ENCODE data around the gene HUNK. TPM values are rescaled to one million over a fixed set of nuclear protein-coding genes. Genes with fewer than 3 reads are reported as not detected.

HUNK gene
- total RNA-seq, 1 experiment from 2014 or later = 7.0 TPM

DNA sequence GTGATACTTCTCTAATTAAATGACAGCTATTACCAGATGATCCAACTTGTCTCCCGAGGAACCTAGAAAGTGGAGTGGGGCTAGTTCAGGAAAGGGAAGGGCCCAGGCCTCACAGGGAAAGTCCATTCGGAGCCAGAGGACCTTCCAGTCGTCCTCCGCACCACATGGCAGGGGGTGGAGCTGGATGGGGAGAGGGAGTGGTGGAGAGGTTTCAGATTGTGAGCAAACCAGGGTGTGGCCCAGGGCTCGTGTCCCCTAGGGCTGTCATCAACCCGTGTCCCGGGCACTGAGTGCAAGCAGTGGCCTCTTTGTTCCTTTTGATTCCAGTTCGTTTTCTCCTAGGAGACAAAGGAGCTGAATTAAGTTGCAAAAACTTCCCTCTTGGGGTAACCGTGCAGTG lies 114.9 kb downstream of the HUNK start:
- POLR2A ChIA-PET = no interaction called here
- H3K36me3 Mint-ChIP-seq = no peaks in the 10 kb centered on the region
- H3K9me3 Mint-ChIP-seq = no peaks in the 10 kb centered on the region
- H3K4me3 Mint-ChIP-seq = no peak overlapping the region
- CTCF ChIA-PET = interaction anchor here (1.3 kb wide), 1 partner anchor 109 kb away, joined by 4 read pairs; no protein-coding TSS in a partner anchor
- H3K27ac Mint-ChIP-seq = no peak overlapping the region
- H3K4me1 Mint-ChIP-seq = peaks cover 7% of the 10 kb centered on the region
- ATAC-seq (no peak), DNase-seq (ENCODE audit: low spot score) (no peak)
- TF ChIP-seq ZNF263 (CRISPR knock-in tag; IDR thresholded peaks at IDR 0.05; ENCODE audit: low read depth) = no peak
- no peak for TF ChIP-seq GTF2I (CRISPR knock-in tag; conservative IDR thresholded peaks at IDR 0.05)
- TF ChIP-seq NFYB (CRISPR knock-in tag; conservative IDR thresholded peaks at IDR 0.05; ENCODE audit: low read depth) = no peak
- no peak for TF ChIP-seq ESRRA (CRISPR knock-in tag; IDR thresholded peaks at IDR 0.05; ENCODE audit: borderline replicate concordance)
- TF ChIP-seq, protein P1, sequence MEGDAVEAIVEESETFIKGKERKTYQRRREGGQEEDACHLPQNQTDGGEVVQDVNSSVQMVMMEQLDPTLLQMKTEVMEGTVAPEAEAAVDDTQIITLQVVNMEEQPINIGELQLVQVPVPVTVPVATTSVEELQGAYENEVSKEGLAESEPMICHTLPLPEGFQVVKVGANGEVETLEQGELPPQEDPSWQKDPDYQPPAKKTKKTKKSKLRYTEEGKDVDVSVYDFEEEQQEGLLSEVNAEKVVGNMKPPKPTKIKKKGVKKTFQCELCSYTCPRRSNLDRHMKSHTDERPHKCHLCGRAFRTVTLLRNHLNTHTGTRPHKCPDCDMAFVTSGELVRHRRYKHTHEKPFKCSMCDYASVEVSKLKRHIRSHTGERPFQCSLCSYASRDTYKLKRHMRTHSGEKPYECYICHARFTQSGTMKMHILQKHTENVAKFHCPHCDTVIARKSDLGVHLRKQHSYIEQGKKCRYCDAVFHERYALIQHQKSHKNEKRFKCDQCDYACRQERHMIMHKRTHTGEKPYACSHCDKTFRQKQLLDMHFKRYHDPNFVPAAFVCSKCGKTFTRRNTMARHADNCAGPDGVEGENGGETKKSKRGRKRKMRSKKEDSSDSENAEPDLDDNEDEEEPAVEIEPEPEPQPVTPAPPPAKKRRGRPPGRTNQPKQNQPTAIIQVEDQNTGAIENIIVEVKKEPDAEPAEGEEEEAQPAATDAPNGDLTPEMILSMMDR (IDR thresholded peaks at IDR 0.05) = no peak
- TF ChIP-seq, protein P2, sequence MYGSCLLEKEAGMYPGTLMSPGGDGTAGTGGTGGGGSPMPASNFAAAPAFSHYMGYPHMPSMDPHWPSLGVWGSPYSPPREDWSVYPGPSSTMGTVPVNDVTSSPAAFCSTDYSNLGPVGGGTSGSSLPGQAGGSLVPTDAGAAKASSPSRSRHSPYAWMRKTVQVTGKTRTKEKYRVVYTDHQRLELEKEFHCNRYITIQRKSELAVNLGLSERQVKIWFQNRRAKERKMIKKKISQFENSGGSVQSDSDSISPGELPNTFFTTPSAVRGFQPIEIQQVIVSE (CRISPR knock-in tag; IDR thresholded peaks at IDR 0.05; ENCODE audit: borderline replicate concordance) = no peak
- TF ChIP-seq, protein P3, sequence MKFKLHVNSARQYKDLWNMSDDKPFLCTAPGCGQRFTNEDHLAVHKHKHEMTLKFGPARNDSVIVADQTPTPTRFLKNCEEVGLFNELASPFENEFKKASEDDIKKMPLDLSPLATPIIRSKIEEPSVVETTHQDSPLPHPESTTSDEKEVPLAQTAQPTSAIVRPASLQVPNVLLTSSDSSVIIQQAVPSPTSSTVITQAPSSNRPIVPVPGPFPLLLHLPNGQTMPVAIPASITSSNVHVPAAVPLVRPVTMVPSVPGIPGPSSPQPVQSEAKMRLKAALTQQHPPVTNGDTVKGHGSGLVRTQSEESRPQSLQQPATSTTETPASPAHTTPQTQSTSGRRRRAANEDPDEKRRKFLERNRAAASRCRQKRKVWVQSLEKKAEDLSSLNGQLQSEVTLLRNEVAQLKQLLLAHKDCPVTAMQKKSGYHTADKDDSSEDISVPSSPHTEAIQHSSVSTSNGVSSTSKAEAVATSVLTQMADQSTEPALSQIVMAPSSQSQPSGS (CRISPR knock-in tag; IDR thresholded peaks at IDR 0.05; ENCODE audit: borderline replicate concordance, low read depth) = no peak
- TF ChIP-seq, protein P4, sequence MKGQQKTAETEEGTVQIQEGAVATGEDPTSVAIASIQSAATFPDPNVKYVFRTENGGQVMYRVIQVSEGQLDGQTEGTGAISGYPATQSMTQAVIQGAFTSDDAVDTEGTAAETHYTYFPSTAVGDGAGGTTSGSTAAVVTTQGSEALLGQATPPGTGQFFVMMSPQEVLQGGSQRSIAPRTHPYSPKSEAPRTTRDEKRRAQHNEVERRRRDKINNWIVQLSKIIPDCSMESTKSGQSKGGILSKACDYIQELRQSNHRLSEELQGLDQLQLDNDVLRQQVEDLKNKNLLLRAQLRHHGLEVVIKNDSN (CRISPR knock-in tag; IDR thresholded peaks at IDR 0.05) = no peak
- TF ChIP-seq, protein P5, sequence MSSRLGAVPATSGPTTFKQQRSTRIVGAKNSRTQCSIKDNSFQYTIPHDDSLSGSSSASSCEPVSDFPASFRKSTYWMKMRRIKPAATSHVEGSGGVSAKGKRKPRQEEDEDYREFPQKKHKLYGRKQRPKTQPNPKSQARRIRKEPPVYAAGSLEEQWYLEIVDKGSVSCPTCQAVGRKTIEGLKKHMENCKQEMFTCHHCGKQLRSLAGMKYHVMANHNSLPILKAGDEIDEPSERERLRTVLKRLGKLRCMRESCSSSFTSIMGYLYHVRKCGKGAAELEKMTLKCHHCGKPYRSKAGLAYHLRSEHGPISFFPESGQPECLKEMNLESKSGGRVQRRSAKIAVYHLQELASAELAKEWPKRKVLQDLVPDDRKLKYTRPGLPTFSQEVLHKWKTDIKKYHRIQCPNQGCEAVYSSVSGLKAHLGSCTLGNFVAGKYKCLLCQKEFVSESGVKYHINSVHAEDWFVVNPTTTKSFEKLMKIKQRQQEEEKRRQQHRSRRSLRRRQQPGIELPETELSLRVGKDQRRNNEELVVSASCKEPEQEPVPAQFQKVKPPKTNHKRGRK (CRISPR knock-in tag; IDR thresholded peaks at IDR 0.05; ENCODE audit: borderline replicate concordance) = no peak
- no peak for TF ChIP-seq SP1 (CRISPR knock-in tag; conservative IDR thresholded peaks at IDR 0.05)
- TF ChIP-seq, protein P6, sequence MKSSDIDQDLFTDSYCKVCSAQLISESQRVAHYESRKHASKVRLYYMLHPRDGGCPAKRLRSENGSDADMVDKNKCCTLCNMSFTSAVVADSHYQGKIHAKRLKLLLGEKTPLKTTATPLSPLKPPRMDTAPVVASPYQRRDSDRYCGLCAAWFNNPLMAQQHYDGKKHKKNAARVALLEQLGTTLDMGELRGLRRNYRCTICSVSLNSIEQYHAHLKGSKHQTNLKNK (CRISPR knock-in tag; IDR thresholded peaks at IDR 0.05) = no peak
- no peak for TF ChIP-seq NFATC4 (CRISPR knock-in tag; IDR thresholded peaks at IDR 0.05)
- TF ChIP-seq, protein P7, sequence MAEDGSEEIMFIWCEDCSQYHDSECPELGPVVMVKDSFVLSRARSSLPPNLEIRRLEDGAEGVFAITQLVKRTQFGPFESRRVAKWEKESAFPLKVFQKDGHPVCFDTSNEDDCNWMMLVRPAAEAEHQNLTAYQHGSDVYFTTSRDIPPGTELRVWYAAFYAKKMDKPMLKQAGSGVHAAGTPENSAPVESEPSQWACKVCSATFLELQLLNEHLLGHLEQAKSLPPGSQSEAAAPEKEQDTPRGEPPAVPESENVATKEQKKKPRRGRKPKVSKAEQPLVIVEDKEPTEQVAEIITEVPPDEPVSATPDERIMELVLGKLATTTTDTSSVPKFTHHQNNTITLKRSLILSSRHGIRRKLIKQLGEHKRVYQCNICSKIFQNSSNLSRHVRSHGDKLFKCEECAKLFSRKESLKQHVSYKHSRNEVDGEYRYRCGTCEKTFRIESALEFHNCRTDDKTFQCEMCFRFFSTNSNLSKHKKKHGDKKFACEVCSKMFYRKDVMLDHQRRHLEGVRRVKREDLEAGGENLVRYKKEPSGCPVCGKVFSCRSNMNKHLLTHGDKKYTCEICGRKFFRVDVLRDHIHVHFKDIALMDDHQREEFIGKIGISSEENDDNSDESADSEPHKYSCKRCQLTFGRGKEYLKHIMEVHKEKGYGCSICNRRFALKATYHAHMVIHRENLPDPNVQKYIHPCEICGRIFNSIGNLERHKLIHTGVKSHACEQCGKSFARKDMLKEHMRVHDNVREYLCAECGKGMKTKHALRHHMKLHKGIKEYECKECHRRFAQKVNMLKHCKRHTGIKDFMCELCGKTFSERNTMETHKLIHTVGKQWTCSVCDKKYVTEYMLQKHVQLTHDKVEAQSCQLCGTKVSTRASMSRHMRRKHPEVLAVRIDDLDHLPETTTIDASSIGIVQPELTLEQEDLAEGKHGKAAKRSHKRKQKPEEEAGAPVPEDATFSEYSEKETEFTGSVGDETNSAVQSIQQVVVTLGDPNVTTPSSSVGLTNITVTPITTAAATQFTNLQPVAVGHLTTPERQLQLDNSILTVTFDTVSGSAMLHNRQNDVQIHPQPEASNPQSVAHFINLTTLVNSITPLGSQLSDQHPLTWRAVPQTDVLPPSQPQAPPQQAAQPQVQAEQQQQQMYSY (CRISPR knock-in tag; IDR thresholded peaks at IDR 0.05) = no peak
- no peaks in the 10 kb centered on the region for H3K27me3 Mint-ChIP-seq (ENCODE audit: low read depth)
